ENCODE measurements around the gene BAZ1B.
"Not testable (repeated sequence)": the region's sequence is repeated elsewhere in the genome, so short reads cannot be mapped to it uniquely, and the experiment has no call there.

BAZ1B gene

GRCh38 chr7:73522105-73522872 lies at the start of gene BAZ1B:
TSS of gene BAZ1B (minus strand) at chr7:73522293. CDS start at chr7:73521933, 360 bp downstream.
- DNase-seq, result peak; percentile 97

DNA sequence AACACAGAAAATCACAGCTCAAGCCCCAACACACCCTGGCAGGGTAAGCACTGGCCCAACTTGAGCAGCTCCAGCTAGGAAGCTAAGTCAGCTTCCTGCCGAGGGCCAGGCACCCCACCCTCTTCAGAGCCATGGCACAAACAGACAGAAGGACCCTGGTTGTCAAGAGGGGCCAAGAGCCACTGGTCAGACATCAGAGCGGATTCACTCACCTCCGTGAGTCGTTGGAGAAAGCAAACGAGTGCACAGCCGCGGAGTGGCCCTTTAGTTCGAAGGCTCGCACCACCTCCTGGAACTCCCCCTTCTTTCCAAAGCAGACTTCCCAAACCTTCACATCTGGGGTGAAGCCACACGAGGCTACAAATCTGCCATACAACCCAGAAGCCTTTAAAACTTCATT lies 48.9 kb upstream of the BAZ1B start:
- DNase-seq, result no peak

GRCh38 chr7:73570521-73570920 lies 48.4 kb upstream of the BAZ1B start:
- no peak for DNase-seq

- no peak for DNase-seq
Observed at GRCh38 chr7:73569042-73569608, 47.0 kb upstream of the BAZ1B start.

GRCh38 chr7:73567846-73568685 lies 46.0 kb upstream of the BAZ1B start:
- no peak for DNase-seq

DNA sequence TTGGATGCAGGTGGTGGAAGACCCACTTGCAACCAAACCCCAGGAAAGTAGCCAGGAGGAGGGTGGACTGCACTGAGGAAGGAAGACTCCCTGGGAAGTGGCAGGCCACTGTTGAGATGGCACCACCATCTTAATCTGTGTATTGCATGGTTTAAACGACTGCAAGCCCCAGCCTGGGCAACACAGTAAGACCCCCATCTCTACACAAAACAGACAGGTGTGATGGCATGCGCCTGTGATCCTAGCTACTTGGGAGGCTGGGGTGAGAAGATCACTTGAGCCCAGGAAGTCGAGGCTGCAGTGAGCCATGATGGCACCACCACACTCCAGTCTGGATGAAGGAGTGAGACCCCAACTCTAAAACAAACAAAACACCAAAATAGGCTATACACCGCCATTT lies 45.0 kb upstream of the BAZ1B start:
- no peak for DNase-seq

GRCh38 chr7:73566431-73566830 lies 44.3 kb upstream of the BAZ1B start:
- not testable (repeated sequence) for DNase-seq

- DNase-seq, result no peak
Observed at GRCh38 chr7:73565675-73566340, 43.7 kb upstream of the BAZ1B start.

DNA sequence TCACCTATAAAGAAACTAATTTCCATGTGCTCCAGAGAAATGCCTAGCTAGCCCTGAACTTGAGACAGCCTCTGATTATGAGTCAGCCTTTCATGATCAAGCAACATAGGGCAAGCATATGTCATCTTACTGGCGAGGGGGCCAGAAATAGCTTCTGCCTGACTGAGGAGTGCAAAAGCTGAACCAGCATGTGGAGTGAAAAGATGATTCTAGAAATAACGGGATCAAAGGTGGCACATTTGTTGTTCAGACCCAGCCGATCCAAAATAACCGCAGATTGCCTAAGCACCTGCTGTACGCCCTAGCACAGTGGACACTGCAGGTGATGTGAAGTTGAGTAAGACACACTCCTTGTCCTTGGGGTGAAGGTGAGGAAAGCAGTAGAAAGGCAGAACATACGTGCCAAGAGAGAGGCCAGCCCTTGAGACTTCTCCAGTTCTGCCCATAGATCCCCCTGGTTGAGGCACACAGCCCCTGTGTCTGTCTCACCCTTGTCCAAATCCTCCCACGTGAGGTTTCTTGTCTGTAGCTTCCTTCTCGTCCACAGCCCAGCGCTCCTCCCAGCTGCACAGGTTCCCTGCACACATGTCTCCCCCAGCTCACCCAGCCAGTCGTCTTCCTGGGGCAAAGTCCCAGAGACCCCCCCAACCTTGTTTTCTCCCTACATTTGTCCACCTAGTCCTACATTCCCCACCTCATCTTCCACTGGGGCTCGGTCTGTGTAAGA lies 38.2 kb upstream of the BAZ1B start:
- no peak for DNase-seq

GRCh38 chr7:73557397-73558257 lies 35.5 kb upstream of the BAZ1B start, which contains the start of gene BCL7B:
TSS of gene BCL7B (minus strand) at chr7:73557690. CDS start at chr7:73557578, 112 bp downstream.
- DNase-seq, result peak; percentile 47

DNA sequence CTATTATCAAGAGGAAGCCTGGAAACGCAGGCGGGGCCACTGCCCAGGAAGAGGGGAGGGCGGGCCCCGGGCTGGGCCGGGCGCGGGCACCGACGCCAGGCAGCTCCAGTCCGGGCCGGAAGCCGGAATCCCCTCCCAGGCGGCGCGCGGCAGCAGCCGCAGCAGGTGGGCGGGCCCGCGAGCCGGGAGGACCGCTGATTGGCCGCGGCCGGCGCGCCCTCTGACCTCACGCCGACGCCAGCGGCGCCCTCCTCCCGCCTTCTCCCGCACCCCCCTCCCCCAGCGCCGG lies 35.0 kb upstream of the BAZ1B start:
- DNase-seq, result peak; percentile 89

DNA sequence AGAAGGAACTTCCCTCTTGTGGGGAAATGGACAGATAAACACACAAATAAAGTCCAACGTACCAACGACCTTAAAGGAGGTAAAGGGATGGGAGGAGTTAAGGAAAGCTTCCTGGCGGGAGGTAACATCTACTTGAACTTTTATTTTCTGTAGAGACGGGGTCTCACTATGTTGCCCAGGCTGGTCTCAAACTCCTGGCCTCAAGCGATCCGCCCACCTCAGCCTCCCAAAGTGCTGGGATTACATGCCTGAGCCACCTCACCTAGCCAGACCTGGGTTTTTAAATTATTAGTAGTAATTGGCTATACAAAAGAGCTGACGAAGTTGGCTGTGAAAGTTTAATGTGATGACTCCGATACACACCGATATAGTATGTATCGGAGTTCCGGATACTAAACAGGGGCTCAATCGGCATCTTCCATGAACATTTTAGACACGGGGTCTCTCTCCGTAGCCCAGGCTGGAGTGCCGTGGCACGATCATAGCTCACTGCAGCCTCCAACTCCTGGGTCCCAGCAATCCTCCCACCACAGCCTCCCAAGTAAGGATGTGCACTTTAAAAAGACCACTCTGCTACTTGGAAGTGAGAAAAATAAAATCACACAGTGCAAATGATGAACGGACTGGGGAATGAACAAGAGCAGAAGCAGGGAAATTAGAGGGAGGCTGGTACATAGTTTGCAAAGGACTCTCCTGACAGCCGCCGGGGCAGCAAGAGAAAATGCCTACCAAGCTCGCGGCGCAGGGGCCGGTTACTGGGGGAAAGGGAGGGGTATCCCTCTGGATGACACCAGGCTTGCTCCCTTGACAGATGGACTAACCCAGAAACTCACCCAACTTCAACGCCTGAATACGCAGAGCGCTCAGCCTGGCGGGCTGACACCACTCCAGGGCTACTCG lies 34.4 kb upstream of the BAZ1B start:
- no peak for DNase-seq

- DNase-seq, result no peak
Observed at GRCh38 chr7:73555411-73555982, 33.4 kb upstream of the BAZ1B start.

GRCh38 chr7:73550093-73550492 lies 28.0 kb upstream of the BAZ1B start:
- not testable (repeated sequence) for DNase-seq

DNA sequence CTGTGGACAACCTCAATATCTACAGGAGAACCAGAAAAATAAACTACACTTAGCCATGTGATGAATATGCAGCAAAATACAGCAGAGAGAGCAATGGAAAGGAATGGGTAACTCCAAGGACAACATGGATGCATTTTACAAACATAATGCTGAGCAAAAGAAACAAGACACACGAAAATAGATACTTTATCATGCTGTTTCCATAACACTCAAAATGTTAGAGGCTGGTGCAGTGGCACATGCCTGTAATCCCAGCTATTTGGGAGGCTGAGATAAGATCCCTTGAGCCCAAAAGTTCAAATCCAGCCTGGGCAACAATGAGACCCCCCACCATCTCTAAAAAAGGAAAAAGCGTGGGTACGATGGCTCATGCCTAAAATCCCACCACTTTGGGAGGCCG lies 27.1 kb upstream of the BAZ1B start:
- no peak for DNase-seq

- DNase-seq, result no peak
Observed at GRCh38 chr7:73547841-73548240, 25.7 kb upstream of the BAZ1B start.

GRCh38 chr7:73544678-73545077 lies 22.6 kb upstream of the BAZ1B start:
- no peak for DNase-seq

GRCh38 chr7:73541722-73542121 lies 19.6 kb upstream of the BAZ1B start:
- no peak for DNase-seq

- DNase-seq, result no peak
Observed at GRCh38 chr7:73539709-73540108, 17.6 kb upstream of the BAZ1B start.

DNA sequence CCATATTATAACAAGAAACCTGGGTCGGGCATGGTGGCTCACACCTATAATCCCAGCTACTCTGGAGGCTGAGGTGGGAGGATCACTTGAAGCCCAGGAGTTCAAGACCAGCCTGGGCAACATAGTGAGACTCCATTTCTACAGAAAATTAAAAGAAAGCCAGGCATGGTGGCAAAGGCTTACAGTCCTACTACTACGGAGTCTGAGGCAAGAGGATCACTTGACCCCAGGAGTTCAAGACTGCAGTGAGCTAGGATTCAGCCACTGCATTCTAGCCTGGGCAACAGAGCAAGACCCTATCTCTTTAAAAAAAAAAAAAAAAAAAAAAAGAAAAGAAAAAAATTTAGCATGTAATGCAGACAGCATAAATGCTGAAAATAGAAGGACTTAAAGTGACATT lies 16.4 kb upstream of the BAZ1B start:
- DNase-seq, result not testable (repeated sequence)

All from GF-D8 (cell line).